ENCODE data around the gene DUOX1.

DNA sequence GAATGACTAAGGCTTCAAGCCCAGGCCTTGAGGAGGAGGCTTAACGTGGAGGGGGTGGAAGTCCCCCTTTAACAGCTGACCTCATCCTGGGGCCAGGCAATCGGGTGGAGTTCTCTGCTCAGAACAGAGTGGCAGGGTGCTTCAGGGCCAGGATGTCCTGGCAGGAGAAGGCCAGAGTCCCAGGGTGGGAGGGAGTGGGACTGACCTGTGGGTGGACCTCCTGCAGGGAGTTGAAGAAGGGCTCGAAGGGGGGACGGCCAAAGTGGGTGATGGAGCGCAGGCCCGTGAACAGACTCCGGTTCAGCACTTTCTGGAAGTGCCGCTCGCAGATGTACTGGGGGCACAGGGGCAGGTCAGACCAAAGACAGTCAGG, 35.5 kb upstream of the DUOX1 start:
- TF ChIP-seq, protein P1, sequence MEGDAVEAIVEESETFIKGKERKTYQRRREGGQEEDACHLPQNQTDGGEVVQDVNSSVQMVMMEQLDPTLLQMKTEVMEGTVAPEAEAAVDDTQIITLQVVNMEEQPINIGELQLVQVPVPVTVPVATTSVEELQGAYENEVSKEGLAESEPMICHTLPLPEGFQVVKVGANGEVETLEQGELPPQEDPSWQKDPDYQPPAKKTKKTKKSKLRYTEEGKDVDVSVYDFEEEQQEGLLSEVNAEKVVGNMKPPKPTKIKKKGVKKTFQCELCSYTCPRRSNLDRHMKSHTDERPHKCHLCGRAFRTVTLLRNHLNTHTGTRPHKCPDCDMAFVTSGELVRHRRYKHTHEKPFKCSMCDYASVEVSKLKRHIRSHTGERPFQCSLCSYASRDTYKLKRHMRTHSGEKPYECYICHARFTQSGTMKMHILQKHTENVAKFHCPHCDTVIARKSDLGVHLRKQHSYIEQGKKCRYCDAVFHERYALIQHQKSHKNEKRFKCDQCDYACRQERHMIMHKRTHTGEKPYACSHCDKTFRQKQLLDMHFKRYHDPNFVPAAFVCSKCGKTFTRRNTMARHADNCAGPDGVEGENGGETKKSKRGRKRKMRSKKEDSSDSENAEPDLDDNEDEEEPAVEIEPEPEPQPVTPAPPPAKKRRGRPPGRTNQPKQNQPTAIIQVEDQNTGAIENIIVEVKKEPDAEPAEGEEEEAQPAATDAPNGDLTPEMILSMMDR (IDR thresholded peaks at IDR 0.05): no peak
- TF ChIP-seq EP300 (IDR thresholded peaks at IDR 0.05): no peak
- TF ChIP-seq POLR2A (IDR thresholded peaks at IDR 0.05): no peak
- no peak for TF ChIP-seq POLR2AphosphoS5 (IDR thresholded peaks at IDR 0.05)

All from sigmoid colon (tissue), 4 donors.